OCI-LY7 (cell line): Measurements from ENCODE around the gene NAV3. TPM values are rescaled to one million over a fixed set of nuclear protein-coding genes. Genes with fewer than 3 reads are reported as not detected.

Experiments
- BruUV-seq: library from RNA; stranded (reverse); fragments of 400-500 nt; replicated peaks from 2 replicates; lab custom pipeline; 2021; lab: Mats Ljungman, UMichigan
- CTCF ChIA-PET: fragments of 300-600 bp; sonication (Branson Sonifier 250); formaldehyde crosslinking; loops from one replicate; lab custom pipeline; 2022; ENCODE audit warnings: antibody characterized with exemption; ENCODE audit not compliant: unreplicated experiment; lab: Charles Lee
- POLR2A ChIA-PET: fragments of 300-600 bp; sonication (Branson Sonifier 250); formaldehyde crosslinking; loops from one replicate; lab custom pipeline; 2022; ENCODE audit warnings: antibody characterized with exemption; lab: Charles Lee
- DNase-seq: peaks from one replicate; pipeline ENCODE4 v3.0.0-alpha.2; 2015; ENCODE audit warnings: low spot score
- H2AFZ ChIP-seq: fragments of 200-600 bp; sonication (generic), shearing (Covaris generic); 2 replicates; pipeline ENCODE4 v1.6.1; 2014; ENCODE audit warnings: mild to moderate bottlenecking, antibody characterized with exemption, low read length, moderate library complexity
- H3K27ac ChIP-seq: fragments of 200-600 bp; sonication (generic); 2 replicates; pipeline ENCODE4 v1.5.1; 2014; ENCODE audit warnings: mixed run types, low read depth, mild to moderate bottlenecking, moderate library complexity, low read length, inconsistent platforms; ENCODE audit not compliant: poor library complexity, severe bottlenecking
- H3K36me3 ChIP-seq: fragments of 200-600 bp; sonication (generic); 2 replicates; pipeline ENCODE4 v1.6.1; 2014; ENCODE audit warnings: mild to moderate bottlenecking, antibody characterized with exemption, low read length, moderate library complexity, mixed read lengths; ENCODE audit not compliant: insufficient read depth
- H3K4me1 ChIP-seq: fragments of 200-600 bp; sonication (generic); 2 replicates; pipeline ENCODE4 v1.5.1; 2014; ENCODE audit warnings: mild to moderate bottlenecking, low read length; ENCODE audit not compliant: insufficient read depth, poor library complexity, severe bottlenecking
- H3K4me2 ChIP-seq: fragments of 200-600 bp; sonication (generic); 2 replicates; pipeline ENCODE4 v1.6.1; 2014; ENCODE audit warnings: mild to moderate bottlenecking, low read length
- H3K4me3 ChIP-seq: fragments of 200-600 bp; sonication (generic); 2 replicates; pipeline ENCODE4 v1.5.1; 2014; ENCODE audit warnings: mild to moderate bottlenecking, low read depth, low read length; ENCODE audit not compliant: poor library complexity, severe bottlenecking
- H3K79me2 ChIP-seq: fragments of 200-600 bp; sonication (generic); 2 replicates; pipeline ENCODE4 v1.6.1; 2016; ENCODE audit warnings: low read depth, mild to moderate bottlenecking, low read length, moderate library complexity, mixed read lengths; ENCODE audit not compliant: insufficient read depth
- H3K9me2 ChIP-seq: fragments of 200-600 bp; sonication (generic); 2 replicates; pipeline ENCODE4 v1.6.1; 2016; ENCODE audit warnings: mild to moderate bottlenecking, low read length, mixed read lengths; ENCODE audit not compliant: insufficient read depth
- H3K9me3 ChIP-seq: fragments of 200-600 bp; sonication (generic); 2 replicates; pipeline ENCODE4 v1.6.1; 2014; ENCODE audit warnings: mild to moderate bottlenecking, mixed run types, low read length, mixed read lengths
- H4K20me1 ChIP-seq: fragments of 200-600 bp; sonication (generic); 2 replicates; pipeline ENCODE4 v1.6.1; 2014; ENCODE audit warnings: mild to moderate bottlenecking, antibody characterized with exemption, low read length, moderate library complexity, mixed read lengths; ENCODE audit not compliant: insufficient read depth
- EZH2phosphoT487 ChIP-seq: fragments of 200-600 bp; sonication (generic); IDR thresholded peaks from 2 replicates; pipeline ENCODE4 v1.6.1; 2018; ENCODE audit warnings: low read depth, borderline replicate concordance, mild to moderate bottlenecking, mixed run types, antibody characterized with exemption, low read length, moderate library complexity, mixed read lengths
- intact Hi-C: fragments of 100-400 bp; cut with micrococcal nuclease; formaldehyde crosslinking; loops from one replicate; pipeline ENCODE4 v1.10.0; 2022; ENCODE audit not compliant: unreplicated experiment
- total RNA-seq, 2 experiments: library from RNA; depleted of rRNA in 1 of 2; stranded (reverse); fragments of >200 nt in 1 of 2; shearing (Covaris generic) in 1 of 2; gene quantifications; 2 replicates each; pipeline ENCODE4 v1.2.3, GENCODE V29; 2014 to 2022
- TF ChIP-seq, protein P1 (sequence below): fragments of 200-600 bp; sonication (generic); conservative IDR thresholded peaks from 2 replicates; pipeline ENCODE4 v1.5.1; 2014; ENCODE audit warnings: mild to moderate bottlenecking, antibody characterized with exemption, low read length, moderate library complexity, mixed read lengths

NAV3 gene
- total RNA-seq, 2 experiments from 2014 or later: 0.68 to 1.6 TPM

DNA sequence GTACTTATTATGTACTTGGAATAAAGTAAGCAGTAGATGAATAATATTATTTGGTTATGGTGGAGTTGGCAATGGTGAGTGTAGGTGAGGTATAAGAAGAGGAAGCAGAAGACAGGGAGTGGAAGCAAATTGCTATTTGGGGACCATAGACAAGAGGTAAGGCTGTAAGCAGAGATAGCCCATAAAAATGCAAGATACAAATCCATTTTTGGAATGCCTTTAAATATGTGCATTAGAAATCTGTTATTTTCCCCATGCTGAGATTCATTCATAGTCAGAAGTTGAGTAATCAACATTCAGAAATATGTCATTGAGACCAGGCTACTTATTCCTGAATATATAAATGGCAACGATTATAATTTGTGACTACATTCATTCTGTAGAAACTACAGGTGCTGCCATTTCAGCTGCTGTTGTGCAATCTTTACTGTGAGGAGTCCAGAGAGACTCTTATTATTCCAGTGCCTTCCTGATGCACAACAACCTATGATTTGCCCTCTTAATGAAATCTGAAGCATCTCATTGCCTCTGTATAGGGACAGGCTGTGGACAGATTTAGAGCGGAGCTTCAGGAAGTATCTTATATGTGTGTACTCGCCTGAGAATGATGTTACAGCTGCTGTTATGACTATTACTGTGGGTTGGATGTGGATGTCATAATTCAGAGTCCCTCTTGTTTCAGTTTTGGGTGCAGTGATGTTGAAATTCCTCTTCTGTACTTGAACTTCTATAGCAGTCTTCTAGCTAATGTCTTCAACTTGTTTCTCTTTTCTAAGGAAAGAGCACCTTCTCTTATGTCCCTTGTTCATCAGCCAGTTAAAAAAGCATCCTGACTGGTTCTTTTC lies 173.8 kb downstream of the NAV3 start:
- intact Hi-C loops: loop anchor here (5.0 kb wide), 1 partner anchor 578 kb away; no protein-coding TSS in a partner anchor
- Histone ChIP-seq H3K9me2 (no peaks in the 10 kb centered on the region), H3K9me3 (no peaks in the 10 kb centered on the region), H2AFZ (0 out of 2 replicates have a peak overlapping the region, but pooled peaks have one; percentile 29), H3K4me3 (no peak overlapping the region), H3K4me2 (no peak overlapping the region), H3K36me3 (no peaks in the 10 kb centered on the region), H3K4me1 (peaks cover 22% of the 10 kb centered on the region), H3K79me2 (no peaks in the 10 kb centered on the region), H4K20me1 (no peaks in the 10 kb centered on the region), H3K27ac (no peak overlapping the region)
- CTCF ChIA-PET: no interaction called here
- no peak for DNase-seq
- POLR2A ChIA-PET: interaction anchor here (0.7 kb wide), 2 partner anchors 491 to 940 kb away, joined by 3 read pairs; no protein-coding TSS in a partner anchor
- TF ChIP-seq, protein P1, sequence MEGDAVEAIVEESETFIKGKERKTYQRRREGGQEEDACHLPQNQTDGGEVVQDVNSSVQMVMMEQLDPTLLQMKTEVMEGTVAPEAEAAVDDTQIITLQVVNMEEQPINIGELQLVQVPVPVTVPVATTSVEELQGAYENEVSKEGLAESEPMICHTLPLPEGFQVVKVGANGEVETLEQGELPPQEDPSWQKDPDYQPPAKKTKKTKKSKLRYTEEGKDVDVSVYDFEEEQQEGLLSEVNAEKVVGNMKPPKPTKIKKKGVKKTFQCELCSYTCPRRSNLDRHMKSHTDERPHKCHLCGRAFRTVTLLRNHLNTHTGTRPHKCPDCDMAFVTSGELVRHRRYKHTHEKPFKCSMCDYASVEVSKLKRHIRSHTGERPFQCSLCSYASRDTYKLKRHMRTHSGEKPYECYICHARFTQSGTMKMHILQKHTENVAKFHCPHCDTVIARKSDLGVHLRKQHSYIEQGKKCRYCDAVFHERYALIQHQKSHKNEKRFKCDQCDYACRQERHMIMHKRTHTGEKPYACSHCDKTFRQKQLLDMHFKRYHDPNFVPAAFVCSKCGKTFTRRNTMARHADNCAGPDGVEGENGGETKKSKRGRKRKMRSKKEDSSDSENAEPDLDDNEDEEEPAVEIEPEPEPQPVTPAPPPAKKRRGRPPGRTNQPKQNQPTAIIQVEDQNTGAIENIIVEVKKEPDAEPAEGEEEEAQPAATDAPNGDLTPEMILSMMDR: no peak
- no TSS peak for BruUV-seq

DNA sequence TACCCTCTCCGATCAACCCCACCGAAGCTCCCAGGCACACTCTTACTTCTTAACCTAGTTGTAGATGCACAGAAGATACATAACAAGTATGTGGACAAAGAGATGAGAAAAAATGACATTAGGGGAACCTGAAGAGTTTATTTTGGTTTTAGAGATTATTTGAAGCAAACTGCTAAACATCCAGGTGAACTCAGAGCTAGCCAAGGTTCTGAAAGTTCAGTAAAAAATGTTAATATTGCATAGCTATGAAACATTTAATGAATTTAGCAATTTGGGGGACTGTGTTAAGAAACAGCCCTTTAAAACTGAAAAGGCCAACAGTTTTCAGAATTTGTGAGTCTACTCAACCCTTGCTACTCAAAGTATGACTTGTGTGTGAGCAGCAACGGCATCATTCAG lies 174.4 kb downstream of the NAV3 start:
- Histone ChIP-seq H3K79me2 (no peaks in the 10 kb centered on the region), H2AFZ (0 out of 2 replicates have a peak overlapping the region, but pooled peaks have one; percentile 29), H3K4me1 (peaks cover 17% of the 10 kb centered on the region), H3K9me3 (no peaks in the 10 kb centered on the region), H3K9me2 (no peaks in the 10 kb centered on the region), H3K36me3 (no peaks in the 10 kb centered on the region), H3K4me3 (no peak overlapping the region), H4K20me1 (no peaks in the 10 kb centered on the region), H3K4me2 (no peak overlapping the region), H3K27ac (no peak overlapping the region)
- ChIA-PET CTCF (no interaction called here), POLR2A (interaction anchor here (0.5 kb wide), 1 partner anchor 1245 kb away, joined by 3 read pairs; no protein-coding TSS in a partner anchor)
- BruUV-seq: no TSS peak
- no peak for DNase-seq
- TF ChIP-seq, protein P1: no peak
- TF ChIP-seq EZH2phosphoT487: no peak
- intact Hi-C loops: no loop called here

DNA sequence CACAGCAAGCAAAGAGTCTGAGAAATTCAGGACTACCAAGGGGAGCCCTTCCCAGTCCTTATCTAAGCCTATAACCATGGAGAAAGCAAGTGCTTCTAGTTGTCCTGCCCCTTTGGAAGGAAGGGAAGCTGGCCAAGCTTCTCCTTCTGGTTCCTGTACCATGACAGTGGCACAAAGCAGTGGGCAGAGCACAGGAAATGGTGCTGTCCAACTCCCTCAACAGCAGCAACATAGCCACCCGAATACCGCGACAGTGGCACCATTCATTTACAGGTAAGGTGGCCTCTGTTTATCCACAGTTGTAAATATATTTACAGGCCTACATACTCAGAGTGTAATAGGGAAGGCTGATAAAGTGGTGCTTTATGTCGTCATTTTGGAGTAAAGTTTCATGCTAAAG lies 176.5 kb downstream of the NAV3 start:
- BruUV-seq: no TSS peak
- H3K4me3 ChIP-seq: no peak overlapping the region
- no peak for DNase-seq
- peaks cover 17% of the 10 kb centered on the region for H3K4me1 ChIP-seq
- H3K4me2 ChIP-seq: no peak overlapping the region
- H3K27ac ChIP-seq: no peak overlapping the region
- H3K9me2 ChIP-seq: no peaks in the 10 kb centered on the region
- CTCF ChIA-PET: no interaction called here
- POLR2A ChIA-PET: interaction anchor here (0.6 kb wide), 1 partner anchor 460 kb away, joined by 4 read pairs; no protein-coding TSS in a partner anchor
- H4K20me1 ChIP-seq: no peaks in the 10 kb centered on the region
- intact Hi-C loops: no loop called here
- TF ChIP-seq, protein P1: no peak
- no peak for TF ChIP-seq EZH2phosphoT487
- no peaks in the 10 kb centered on the region for H3K9me3 ChIP-seq
- no peaks in the 10 kb centered on the region for H3K79me2 ChIP-seq
- no peaks in the 10 kb centered on the region for H3K36me3 ChIP-seq
- no peak overlapping the region for H2AFZ ChIP-seq
